B cell (primary cell): ENCODE measurements around the gene SERTAD2. TPM values are rescaled to one million over a fixed set of nuclear protein-coding genes. Genes with fewer than 3 reads are reported as not detected.

Experiments
- ATAC-seq: fragments of 200-7000 bp; cut with Tn5 transposase; one replicate; pipeline ENCODE4 v1.10.0; 2021; ENCODE audit warnings: low read depth, mild to moderate bottlenecking, moderate number of reproducible peaks, moderate library complexity
- CTCF ChIA-PET: fragments of 350-600 bp; sonication (Branson Sonifier 250); formaldehyde crosslinking; loops from one replicate; lab custom pipeline; 2021; ENCODE audit warnings: antibody characterized with exemption, inconsistent platforms; lab: Charles Lee
- POLR2A ChIA-PET: fragments of 350-600 bp; sonication (Branson Sonifier 250); formaldehyde crosslinking; loops from one replicate; lab custom pipeline; 2021; ENCODE audit warnings: antibody characterized with exemption; lab: Charles Lee
- DNase-seq: peaks from one replicate; pipeline ENCODE4 v3.0.0; 2013
- H2AFZ ChIP-seq: 2 replicates; pipeline ENCODE4 v1.6.1; 2012; ENCODE audit warnings: mild to moderate bottlenecking, low read depth, low read length; ENCODE audit not compliant: insufficient read depth, poor library complexity, severe bottlenecking
- H3K27ac ChIP-seq, 2 donors: 1 replicate in 1 of 2; 2 replicates in 1 of 2; pipeline ENCODE4 v1.5.1; 2012 to 2013; ENCODE audit warnings: low read length in 2 of 2, mild to moderate bottlenecking in 2 of 2, moderate library complexity in 1 of 2
- H3K27me3 ChIP-seq, 4 experiments: fragments of 200-600 bp in 1 of 4; sonication (generic) in 1 of 4; replicated peaks in 1 of 4; 1 replicate in 2 of 4; 2 replicates in 2 of 4; pipeline versions ENCODE4 v1.6.1 to v1.7.0; 2013 to 2016; ENCODE audit warnings: low read length in 3 of 4, mild to moderate bottlenecking in 2 of 4, mixed read lengths in 1 of 4, moderate library complexity in 1 of 4; ENCODE audit not compliant: insufficient read depth in 4 of 4, control insufficient read depth in 3 of 4; ENCODE audit errors: control extremely low read depth in 1 of 4
- H3K36me3 ChIP-seq, 2 experiments: replicated peaks in 1 of 2; 1 replicate in 1 of 2; 2 replicates in 1 of 2; pipeline versions ENCODE4 v1.6.1 to v1.7.1; 2013; ENCODE audit warnings: low read length in 1 of 2; ENCODE audit not compliant: insufficient read depth in 2 of 2, control insufficient read depth in 1 of 2; ENCODE audit errors: control extremely low read depth in 1 of 2, extremely low read depth in 1 of 2
- H3K4me1 ChIP-seq, 2 donors: fragments of 200-600 bp in 1 of 2; sonication (generic) in 1 of 2; 1 replicate in 1 of 2; 2 replicates in 1 of 2; pipeline versions ENCODE4 v1.5.1 to v1.6.1; 2013 to 2017; ENCODE audit warnings: low read length in 2 of 2; ENCODE audit not compliant: control insufficient read depth in 2 of 2, insufficient read depth in 2 of 2
- H3K4me2 ChIP-seq: replicated peaks from 2 replicates; pipeline ENCODE3; 2012; ENCODE audit warnings: mild to moderate bottlenecking, low read depth, low read length; ENCODE audit not compliant: poor library complexity, severe bottlenecking
- H3K4me3 ChIP-seq, 5 experiments: fragments of 200-600 bp in 1 of 5; sonication (generic) in 1 of 5; 1 replicate in 3 of 5; 2 replicates in 2 of 5; pipeline versions ENCODE4 v1.5.1 to v1.7.0; 2011 to 2016; ENCODE audit warnings: low read length in 4 of 5, mild to moderate bottlenecking in 4 of 5, low read depth in 2 of 5, control low read depth in 1 of 5, moderate library complexity in 1 of 5; ENCODE audit not compliant: insufficient read depth in 1 of 5; ENCODE audit errors: control extremely low read depth in 1 of 5, extremely low read depth in 1 of 5
- H3K79me2 ChIP-seq: fragments of 200-600 bp; sonication (generic); one replicate; pipeline ENCODE4 v1.6.0; 2016; ENCODE audit warnings: low read length; ENCODE audit not compliant: control insufficient read depth, insufficient read depth
- H3K9ac ChIP-seq: fragments of 200-600 bp; sonication (generic); 2 replicates; pipeline ENCODE4 v1.6.1; 2017; ENCODE audit warnings: mild to moderate bottlenecking, low read length, moderate library complexity
- H3K9me3 ChIP-seq, 3 donors: one replicate each; pipeline versions ENCODE4 v1.6.1 to v1.7.1; 2013; ENCODE audit warnings: low read length in 2 of 3; ENCODE audit not compliant: control insufficient read depth in 2 of 3, insufficient read depth in 1 of 3; ENCODE audit errors: control extremely low read depth in 1 of 3
- H4K20me1 ChIP-seq: 2 replicates; pipeline ENCODE4 v1.6.0; 2012; ENCODE audit warnings: mild to moderate bottlenecking, low read length; ENCODE audit not compliant: insufficient read depth, control insufficient read depth, poor library complexity, severe bottlenecking
- H3K27ac Mint-ChIP-seq: one replicate; pipeline ENCODE4 v1.8.0; 2021; ENCODE audit warnings: mixed read lengths
- H3K27me3 Mint-ChIP-seq: one replicate; pipeline ENCODE4 v1.8.0; 2021; ENCODE audit warnings: mixed read lengths
- H3K4me1 Mint-ChIP-seq: one replicate; pipeline ENCODE4 v1.8.0; 2021; ENCODE audit warnings: mixed read lengths
- H3K4me3 Mint-ChIP-seq: one replicate; pipeline ENCODE4 v1.8.0; 2021; ENCODE audit warnings: mixed read lengths
- H3K9me3 Mint-ChIP-seq: one replicate; pipeline ENCODE4 v1.8.0; 2022; ENCODE audit warnings: mixed read lengths; ENCODE audit not compliant: insufficient read depth
- CTCF ChIP-seq: fragments of 200-600 bp; IDR thresholded peaks from one replicate; pipeline ENCODE4 v1.8.0; 2022; ENCODE audit warnings: antibody characterized with exemption, mild to moderate bottlenecking
- EZH2 ChIP-seq: IDR thresholded peaks from 2 replicates; pipeline ENCODE4 v1.6.1; 2012; ENCODE audit warnings: borderline replicate concordance, low read depth, mild to moderate bottlenecking, moderate library complexity, low read length; ENCODE audit not compliant: insufficient read depth, poor library complexity, severe bottlenecking
- WGBS: methylation state at CpG from one replicate; pipeline ENCODE4 v1.1.5; 2013; ENCODE audit warnings: missing lambda C conversion rate; ENCODE audit not compliant: insufficient coverage; 5-methylcytosine and 5-hydroxymethylcytosine counted together
- intact Hi-C: fragments of 100-400 bp; cut with micrococcal nuclease; formaldehyde crosslinking; loops from one replicate; pipeline ENCODE4 v1.10.0; 2022
- polyA plus RNA-seq: library from polyadenylated mRNA; depleted of rRNA; stranded (reverse); fragments of >200 nt; gene quantifications from 2 replicates; pipeline ENCODE4 v1.2.3, GENCODE V29; 2012
- total RNA-seq, 2 donors: library from RNA; stranded (reverse); fragments of 120-200 nt in 1 of 2; gene quantifications; 1 replicate in 1 of 2; 2 replicates in 1 of 2; pipeline versions ENCODE4 v1.2.3 to v1.2.4, GENCODE V29; 2013 to 2022

The SERTAD2 gene
- total and polyA plus RNA-seq, 2 donors (not counting 1 experiment from before 2014, with no cell fraction given): 49.5 to 66.8 TPM

GRCh38 chr2:64681479-64681967 lies 27.8 kb upstream of the SERTAD2 start:
- H3K9ac ChIP-seq: no peak overlapping the region
- Mint-ChIP-seq H3K9me3 (no peaks in the 10 kb centered on the region), H3K4me3 (peak overlapping the region; percentile 52), H3K27me3 (no peaks in the 10 kb centered on the region), H3K4me1 (peaks cover 37% of the 10 kb centered on the region), H3K27ac (peak overlapping the region; percentile 86)
- H2AFZ ChIP-seq: peak overlapping the region; percentile 16
- POLR2A ChIA-PET: no interaction called here
- TF ChIP-seq EZH2 (no peak), CTCF (no peak)
- peaks cover 3% of the 10 kb centered on the region for H3K79me2 ChIP-seq
- intact Hi-C loops: no loop called here
- H3K4me3 ChIP-seq: no peak overlapping the region
- H3K27ac ChIP-seq: peak overlapping the region; percentile 28 to 56
- WGBS: 31% methylated on average over 1 of the region's 2 CpGs
- peak overlapping the region; percentile 45 for H3K4me2 ChIP-seq
- no peaks in the 10 kb centered on the region for H3K9me3 ChIP-seq
- CTCF ChIA-PET: interaction anchor here (1.0 to 2.0 kb wide), 3 partner anchors 28 to 182 kb away, joined by 3 to 4 read pairs (median 3); partner anchors contain the start of gene SERTAD2
- H3K36me3 ChIP-seq: no peaks in the 10 kb centered on the region
- peaks cover 17 to 22% of the 10 kb centered on the region in 2 donors for H3K4me1 ChIP-seq
- DNase-seq (peak; percentile 50), ATAC-seq (peak; percentile 45)
- no peaks in the 10 kb centered on the region for H3K27me3 ChIP-seq
- no peaks in the 10 kb centered on the region for H4K20me1 ChIP-seq

GRCh38 chr2:64679673-64680425 lies 26.1 kb upstream of the SERTAD2 start:
- H3K4me3 Mint-ChIP-seq: no peak overlapping the region
- Histone ChIP-seq H3K27me3 (no peaks in the 10 kb centered on the region), H2AFZ (no peak overlapping the region), H3K4me2 (no peak overlapping the region), H4K20me1 (no peaks in the 10 kb centered on the region), H3K4me1 (peaks cover 17 to 18% of the 10 kb centered on the region in 2 donors), H3K9me3 (no peaks in the 10 kb centered on the region), H3K27ac (no peak overlapping the region), H3K4me3 (no peak overlapping the region), H3K79me2 (no peaks in the 10 kb centered on the region), H3K9ac (no peak overlapping the region), H3K36me3 (no peaks in the 10 kb centered on the region)
- no peaks in the 10 kb centered on the region for H3K9me3 Mint-ChIP-seq
- DNase-seq (no peak), ATAC-seq (no peak)
- H3K27me3 Mint-ChIP-seq: no peaks in the 10 kb centered on the region
- 100% methylated on average over 4 of the region's 6 CpGs for WGBS
- CTCF ChIA-PET: interaction anchor here (1.6 kb wide), 2 partner anchors 33 to 47 kb away, joined by 3 to 4 read pairs; no protein-coding TSS in a partner anchor
- H3K27ac Mint-ChIP-seq: no peak overlapping the region
- intact Hi-C loops: no loop called here
- TF ChIP-seq CTCF (no peak), EZH2 (no peak)
- POLR2A ChIA-PET: interaction anchor here (1.4 kb wide), 1 partner anchor 25 kb away, joined by 6 read pairs; no protein-coding TSS in a partner anchor
- H3K4me1 Mint-ChIP-seq: peaks cover 32% of the 10 kb centered on the region
